Measurements from ENCODE around the gene INKA2. TPM values are rescaled to one million over a fixed set of nuclear protein-coding genes. Genes with fewer than 3 reads are reported as not detected.
A peak's percentile ranks its signal among the peaks of the same experiment; 100 is the strongest.

Gene INKA2
- total RNA-seq, 1 donor from 2014 or later, result 4.6 TPM

DNA sequence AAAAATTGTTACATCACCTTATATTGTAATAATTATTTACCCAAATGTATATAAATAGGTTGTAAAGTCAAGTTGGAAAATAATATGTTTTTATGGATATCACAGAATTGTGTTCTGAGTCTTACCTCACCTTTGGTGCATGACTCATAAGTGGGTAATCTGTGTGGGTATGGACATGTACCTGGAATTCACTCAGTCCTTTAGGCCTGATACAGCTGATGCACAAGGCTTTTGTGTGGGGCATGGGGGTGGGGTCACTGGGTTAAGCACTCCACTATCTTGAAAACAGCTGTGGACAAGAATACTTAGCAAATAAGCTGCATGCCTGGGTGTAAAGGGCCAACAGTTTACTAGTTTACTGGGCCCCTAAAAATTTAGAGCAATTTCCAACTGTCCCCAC is 34.4 kb downstream of the INKA2 start:
- DNase-seq (ENCODE audit: low read depth, low spot score), result no peak

DNA sequence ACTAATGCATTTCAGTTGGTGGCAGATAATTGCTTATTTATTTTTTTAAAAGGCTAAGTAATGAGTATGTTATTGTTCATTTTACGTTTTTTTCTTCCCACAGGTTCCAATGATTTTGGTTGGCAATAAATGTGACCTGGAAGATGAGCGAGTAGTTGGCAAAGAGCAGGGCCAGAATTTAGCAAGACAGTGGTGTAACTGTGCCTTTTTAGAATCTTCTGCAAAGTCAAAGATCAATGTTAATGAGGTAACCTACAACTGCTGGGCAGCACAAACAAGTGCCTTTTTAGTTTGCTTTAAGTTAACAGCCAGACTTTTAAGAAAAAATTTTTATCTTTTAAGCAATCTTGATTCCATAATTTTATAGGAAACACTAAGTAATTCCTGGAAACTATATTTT is 35.0 kb downstream of the INKA2 start:
- DNase-seq (ENCODE audit: low read depth, low spot score), result no peak

DNA sequence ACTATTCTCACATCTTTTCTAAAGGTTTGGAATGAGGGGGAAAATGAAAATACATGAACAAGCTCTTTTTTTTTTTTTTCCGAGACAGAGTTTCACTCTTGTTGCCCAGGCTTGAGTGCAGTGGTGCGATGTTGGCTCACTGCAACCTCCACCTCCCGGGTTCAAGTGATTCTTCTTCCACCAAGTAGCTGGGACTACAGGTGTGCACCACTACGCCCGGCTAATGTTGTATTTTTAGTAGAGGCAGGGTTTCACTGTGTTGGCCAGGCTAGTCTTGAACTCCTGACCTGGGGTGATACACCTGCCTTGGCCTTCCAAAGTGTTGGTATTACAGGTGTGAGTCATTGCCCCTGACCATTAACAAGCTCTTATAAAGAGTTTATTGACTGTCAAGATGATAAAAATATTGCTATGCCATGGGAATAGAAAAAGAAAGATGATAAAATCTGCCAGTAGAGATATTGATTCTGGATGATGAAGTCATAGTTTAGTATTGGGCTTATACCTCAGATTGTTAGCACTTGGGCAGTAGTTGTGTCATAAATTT is 36.6 kb downstream of the INKA2 start:
- no peak for DNase-seq (ENCODE audit: low read depth, low spot score)

DNA sequence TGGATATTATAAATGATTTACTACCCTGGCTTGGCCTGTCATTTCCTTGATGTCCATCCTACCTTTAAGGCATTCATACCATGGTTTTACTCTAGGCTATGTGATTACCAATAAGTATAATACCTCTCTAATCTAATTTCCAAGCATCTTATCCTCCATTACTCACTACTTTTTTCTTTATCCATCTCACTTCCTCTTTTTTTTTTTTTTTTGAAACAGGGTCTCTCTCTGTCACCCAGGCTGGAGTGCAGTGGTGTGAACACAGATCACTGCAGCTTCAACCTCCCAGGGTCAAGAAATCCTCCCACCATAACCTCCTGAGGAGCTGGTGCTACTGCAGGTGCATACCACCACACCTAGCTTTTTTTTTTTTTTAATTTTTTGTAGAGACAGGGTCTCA is 39.9 kb downstream of the INKA2 start:
- no peak for DNase-seq (ENCODE audit: low read depth, low spot score)

DNA sequence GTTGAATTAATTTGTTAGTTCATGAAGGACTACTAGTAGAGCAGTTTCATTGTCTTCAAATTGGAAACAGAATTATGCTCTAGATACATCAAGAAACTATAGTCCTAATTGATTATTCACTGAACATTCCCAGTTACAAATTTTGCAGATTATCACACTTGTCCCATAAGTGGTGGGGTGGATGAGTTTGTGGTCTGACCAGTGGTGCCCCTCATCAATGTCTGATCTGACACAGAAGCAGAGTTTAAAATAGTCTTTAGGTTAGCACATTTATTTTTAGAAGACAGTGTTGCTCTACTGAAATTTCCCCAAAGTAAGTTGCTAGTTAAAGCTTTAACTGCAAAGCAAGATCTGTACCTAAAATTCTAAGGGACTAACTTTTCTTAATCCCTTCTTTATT is 42.9 kb downstream of the INKA2 start:
- DNase-seq (ENCODE audit: low read depth, low spot score), result no peak

DNA sequence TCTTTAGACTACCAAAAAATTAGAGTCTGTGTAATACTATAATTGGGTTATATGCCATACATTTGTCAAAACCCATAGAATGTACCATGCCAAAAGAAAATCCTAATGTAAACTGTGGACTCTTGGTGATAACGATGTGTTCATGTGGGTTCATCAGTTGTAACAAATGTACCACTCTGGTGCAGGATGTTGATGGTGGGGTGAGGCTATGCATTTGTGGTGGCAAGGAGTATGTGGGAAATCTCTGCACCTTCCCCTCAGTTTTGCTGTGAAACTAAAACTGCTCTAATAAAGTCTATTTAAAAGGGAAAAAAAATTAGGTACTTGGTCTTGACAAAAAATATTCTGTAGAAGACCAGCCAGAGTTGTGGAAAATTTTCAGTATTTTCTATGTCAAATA is 43.4 kb downstream of the INKA2 start:
- no peak for DNase-seq (ENCODE audit: low read depth, low spot score)

DNA sequence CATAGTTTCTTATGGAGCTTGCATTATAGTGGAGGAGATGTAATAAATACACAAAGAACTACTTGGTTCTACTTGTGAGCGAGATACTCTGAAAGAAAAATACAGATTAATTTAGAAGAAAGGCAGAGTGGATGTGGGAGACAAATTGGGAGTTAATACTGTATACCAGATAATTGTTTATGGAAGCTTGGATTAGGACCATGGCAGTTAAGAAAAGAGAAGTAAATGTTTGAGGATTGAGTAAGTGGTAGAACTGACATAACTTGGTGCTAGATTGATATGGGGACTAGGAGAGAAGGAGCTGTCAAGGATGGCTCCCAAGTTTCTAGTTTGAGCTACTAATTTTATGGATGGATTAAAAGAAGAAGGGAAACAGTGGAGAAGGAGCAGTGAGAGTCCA is 47.3 kb downstream of the INKA2 start:
- DNase-seq (ENCODE audit: low read depth, low spot score), result no peak

DNA sequence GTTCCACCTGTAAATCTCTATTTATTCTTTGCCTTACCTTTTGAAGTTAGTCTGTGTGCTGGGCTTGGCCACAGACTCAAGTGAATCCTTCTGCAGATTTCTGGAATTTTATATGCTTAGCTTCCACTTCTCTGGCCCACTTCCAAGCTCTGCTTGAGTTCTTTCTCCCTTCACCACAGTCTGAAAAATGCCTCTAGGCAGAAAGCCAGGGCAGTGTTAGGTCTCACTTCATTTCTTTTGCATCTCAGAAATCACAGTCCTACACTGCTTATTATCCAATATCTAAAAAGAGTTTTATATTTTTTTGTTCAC is 48.9 kb downstream of the INKA2 start:
- peak; percentile 19 for DNase-seq (ENCODE audit: low read depth, low spot score)

Other genes starting within 250 kb of the INKA2 start
- gene ADORA3, start 235.8 kb downstream of the INKA2 start, total RNA-seq, result not detected in 2 replicates
- 0.21 TPM in 1 of 2 replicates, not detected in the other for gene TMIGD3, start 235.8 kb downstream of the INKA2 start, total RNA-seq
- 20.8 and 27.5 TPM in 2 replicates for gene RAP1A, start 119.6 kb downstream of the INKA2 start, total RNA-seq
- 21.2 and 26.0 TPM in 2 replicates for gene DDX20, start 16.5 kb upstream of the INKA2 start, total RNA-seq

Data from pulmonary artery endothelial cell (primary cell).